Kidney (tissue), 14 donors: ENCODE data around the gene HS3ST6. TPM values are rescaled to one million over a fixed set of nuclear protein-coding genes. Genes with fewer than 3 reads are reported as not detected.
A peak's percentile ranks its signal among the peaks of the same experiment; 100 is the strongest.
"Not testable (repeated sequence)": the region's sequence is repeated elsewhere in the genome, so short reads cannot be mapped to it uniquely, and the experiment has no call there.

Experiments
- DNase-seq, 5 donors: peaks; one replicate each; pipeline ENCODE4 v3.0.0-alpha.2; 2013 to 2020
- FAIRE-seq: peaks from 2 replicates; lab custom pipeline; 2012; peaks lifted over from hg19 to GRCh38; lab: Jason Lieb, UNC
- H3K27ac ChIP-seq, 2 donors: one replicate each; pipeline ENCODE4 v1.7.0; 2013; ENCODE audit warnings: low read depth in 2 of 2, low read length in 2 of 2, inconsistent platforms in 1 of 2
- H3K27me3 ChIP-seq: one replicate; pipeline ENCODE4 v1.7.1; 2013; ENCODE audit warnings: low read length, inconsistent platforms; ENCODE audit not compliant: control insufficient read depth, insufficient read depth
- H3K36me3 ChIP-seq, 3 donors: one replicate each; pipeline versions ENCODE4 v1.7.0 to v1.7.1; 2013; ENCODE audit warnings: low read length in 3 of 3, control low read depth in 1 of 3, inconsistent platforms in 1 of 3; ENCODE audit not compliant: insufficient read depth in 3 of 3, control insufficient read depth in 2 of 3
- H3K4me1 ChIP-seq, 3 donors: one replicate each; pipeline versions ENCODE4 v1.7.0 to v1.7.1; 2013; ENCODE audit warnings: low read length in 3 of 3, inconsistent platforms in 1 of 3, low read depth in 1 of 3; ENCODE audit not compliant: control insufficient read depth in 2 of 3, insufficient read depth in 2 of 3
- H3K4me3 ChIP-seq, 3 donors: one replicate each; pipeline versions ENCODE4 v1.7.0 to v1.8.1; 2013; ENCODE audit warnings: low read length in 3 of 3, control low read depth in 1 of 3, inconsistent platforms in 1 of 3
- H3K9ac ChIP-seq, 3 donors: one replicate each; pipeline versions ENCODE4 v1.7.0 to v1.7.1; 2013; ENCODE audit warnings: low read length in 3 of 3, control low read depth in 1 of 3, inconsistent platforms in 1 of 3
- H3K9me3 ChIP-seq, 3 donors: one replicate each; pipeline versions ENCODE4 v1.7.0 to v1.7.1; 2013; ENCODE audit warnings: low read length in 3 of 3, control low read depth in 1 of 3, inconsistent platforms in 1 of 3; ENCODE audit not compliant: control insufficient read depth in 2 of 3, insufficient read depth in 1 of 3
- CTCF ChIP-seq: IDR thresholded peaks from 3 replicates; pipeline ENCODE4 v1.5.1; 2012; ENCODE audit warnings: mild to moderate bottlenecking, moderate library complexity, borderline replicate concordance; ENCODE audit not compliant: insufficient read depth; ENCODE audit errors: extremely low read depth
- intact Hi-C: fragments of 100-400 bp; cut with DNase I; formaldehyde crosslinking; loops from one replicate; pipeline ENCODE4 v1.11.1; 2022
- polyA plus RNA-seq: library from polyadenylated mRNA; stranded (reverse); fragments of 350-450 nt; fragmentation: Illumina TruSeq; extraction: RNeasy Lipid Tissue Mini Kit (QIAGEN cat#74804); gene quantifications from one replicate; pipeline ENCODE4 v1.2.3, GENCODE V29; 2014; ENCODE audit warnings: low read depth, low replicate concordance; ENCODE audit not compliant: insufficient read depth
- total RNA-seq: library from RNA; stranded (reverse); fragmentation: NEBNext Ultra II Directional; extraction: Animal tissue kit (Norgen Biotek cat#: 25700); gene quantifications from one replicate; pipeline ENCODE4 v1.2.1, GENCODE V29; 2021
- donor health status: control.
- donor health status: control.
- donor health status: control.
- donor health status: control.
- donor health status: control.
- donor health status: DM: yes; HTN: yes; CAD: no.
- donor health status: Normal renal cell carcinoma (clear cell type).

The HS3ST6 gene
- total and polyA plus RNA-seq, 2 donors from 2014 or later = 0.19 to 0.73 TPM

- no peak for TF ChIP-seq CTCF
- Histone ChIP-seq H3K4me1 (no peaks in the 10 kb centered on the region), H3K36me3 (no peaks in the 10 kb centered on the region), H3K9ac (no peak overlapping the region), H3K9me3 (no peaks in the 10 kb centered on the region), H3K4me3 (no peak overlapping the region), H3K27ac (no peak overlapping the region), H3K27me3 (no peaks in the 10 kb centered on the region)
- FAIRE-seq = no peak
- peak in 1 of 5 donors; percentile 41 for DNase-seq
- intact Hi-C loops = no loop called here
These were observed 30.4 kb downstream of the HS3ST6 start for GRCh38 chr16:1887711-1888354.

GRCh38 chr16:1884889-1885288 is 33.3 kb downstream of the HS3ST6 start:
- Histone ChIP-seq H3K36me3 (no peaks in the 10 kb centered on the region), H3K4me1 (no peaks in the 10 kb centered on the region), H3K27me3 (no peaks in the 10 kb centered on the region), H3K9me3 (no peaks in the 10 kb centered on the region), H3K9ac (no peak overlapping the region), H3K4me3 (no peak overlapping the region), H3K27ac (no peak overlapping the region)
- TF ChIP-seq CTCF = no peak
- FAIRE-seq (no peak), DNase-seq (no peak)
- intact Hi-C loops = no loop called here

GRCh38 chr16:1884155-1884760 is 34.0 kb downstream of the HS3ST6 start:
- no peaks in the 10 kb centered on the region for H3K36me3 ChIP-seq
- H3K4me1 ChIP-seq = no peaks in the 10 kb centered on the region
- intact Hi-C loops = no loop called here
- no peaks in the 10 kb centered on the region for H3K9me3 ChIP-seq
- H3K27ac ChIP-seq = no peak overlapping the region
- no peak for DNase-seq
- H3K4me3 ChIP-seq = no peak overlapping the region
- no peak for TF ChIP-seq CTCF
- no peak for FAIRE-seq
- no peak overlapping the region for H3K9ac ChIP-seq
- H3K27me3 ChIP-seq = no peaks in the 10 kb centered on the region

GRCh38 chr16:1881172-1881571 is 37.0 kb downstream of the HS3ST6 start:
- intact Hi-C loops, FAIRE-seq, H3K9ac ChIP-seq, H3K4me1 ChIP-seq, H3K36me3 ChIP-seq, H3K27ac ChIP-seq, H3K9me3 ChIP-seq, H3K4me3 ChIP-seq, H3K27me3 ChIP-seq: not testable (repeated sequence)
- peak in 1 of 5 donors; percentile 6 for DNase-seq
